Spleen (tissue), 7 donors: ENCODE measurements around the gene HERPUD2.

Experiments used
- CTCF ChIP-seq, 11 experiments: fragments of 200-600 bp in 7 of 11; fragments of 450-650 bp in 4 of 11; sonication (generic) in 4 of 11; IDR thresholded peaks in 8 of 11; conservative IDR thresholded peaks in 3 of 11; 1 replicate in 7 of 11; 2 replicates in 4 of 11; pipeline versions ENCODE4 v1.4.0 to v1.8.0; 2016 to 2021; ENCODE audit warnings: antibody characterized with exemption in 11 of 11, inconsistent platforms in 4 of 11, mild to moderate bottlenecking in 1 of 11
- POLR2A ChIP-seq, 3 donors: fragments of 450-650 bp; IDR thresholded peaks; one replicate each; pipeline ENCODE4 v1.5.1; 2017; ENCODE audit warnings: antibody characterized with exemption in 3 of 3, mild to moderate bottlenecking in 1 of 3
- POLR2AphosphoS5 ChIP-seq, 3 donors: sonication (generic); formaldehyde crosslinking; IDR thresholded peaks; one replicate each; pipeline ENCODE4 v1.5.1; 2017; ENCODE audit warnings: antibody characterized with exemption in 3 of 3
- donor health status: DM: no; HTN: no; CAD: no; lungs with moderate emphysema.
- donor health status: DM: no; HTN: no; CAD: no.
- donor health status: DM: no; HTN: no; CAD: no.

- TF ChIP-seq CTCF (IDR thresholded peaks at IDR 0.05 in 8 of 11, conservative IDR thresholded peaks at IDR 0.05 in 3 of 11) = no peak
- TF ChIP-seq POLR2AphosphoS5 (IDR thresholded peaks at IDR 0.05) = no peak
- TF ChIP-seq POLR2A (IDR thresholded peaks at IDR 0.05) = no peak
Observed at GRCh38 chr7:35697414-35698175, 2.7 kb upstream of the HERPUD2 start.
